Rectal smooth muscle tissue (tissue), 1 donor: ENCODE data around the gene SEL1L3.
"Not testable (repeated sequence)": the region's sequence is repeated elsewhere in the genome, so short reads cannot be mapped to it uniquely, and the experiment has no call there.

Experiments
- H3K27ac ChIP-seq: one replicate; pipeline ENCODE4 v1.7.0; 2013; ENCODE audit warnings: low read depth, low read length, inconsistent platforms
- H3K27me3 ChIP-seq: one replicate; pipeline ENCODE4 v1.7.0; 2013; ENCODE audit warnings: low read length; ENCODE audit not compliant: control insufficient read depth, insufficient read depth
- H3K36me3 ChIP-seq: one replicate; pipeline ENCODE4 v1.7.0; 2013; ENCODE audit warnings: low read length; ENCODE audit not compliant: control insufficient read depth, insufficient read depth
- H3K4me1 ChIP-seq: one replicate; pipeline ENCODE4 v1.7.0; 2013; ENCODE audit warnings: low read length; ENCODE audit not compliant: control insufficient read depth, insufficient read depth
- H3K4me3 ChIP-seq: one replicate; pipeline ENCODE4 v1.7.0; 2013; ENCODE audit warnings: low read length
- H3K9ac ChIP-seq: one replicate; pipeline ENCODE4 v1.7.0; 2013; ENCODE audit warnings: low read length

SEL1L3 gene

GRCh38 chr4:25875281-25875745 lies 12.5 kb upstream of the SEL1L3 start:
- Histone ChIP-seq H3K4me3 (no peak overlapping the region), H3K27me3 (no peaks in the 10 kb centered on the region), H3K36me3 (no peaks in the 10 kb centered on the region), H3K9ac (no peak overlapping the region), H3K4me1 (no peaks in the 10 kb centered on the region), H3K27ac (no peak overlapping the region)

GRCh38 chr4:25874655-25875054 lies 11.9 kb upstream of the SEL1L3 start:
- Histone ChIP-seq H3K9ac (no peak overlapping the region), H3K4me1 (no peaks in the 10 kb centered on the region), H3K4me3 (no peak overlapping the region), H3K27ac (no peak overlapping the region), H3K27me3 (no peaks in the 10 kb centered on the region), H3K36me3 (no peaks in the 10 kb centered on the region)

GRCh38 chr4:25873632-25874129 lies 10.9 kb upstream of the SEL1L3 start:
- Histone ChIP-seq H3K27ac (no peak overlapping the region), H3K4me1 (no peaks in the 10 kb centered on the region), H3K36me3 (no peaks in the 10 kb centered on the region), H3K9ac (no peak overlapping the region), H3K27me3 (no peaks in the 10 kb centered on the region), H3K4me3 (no peak overlapping the region)

GRCh38 chr4:25872851-25873631 lies 10.3 kb upstream of the SEL1L3 start:
- Histone ChIP-seq H3K36me3 (no peaks in the 10 kb centered on the region), H3K27ac (no peak overlapping the region)

GRCh38 chr4:25870081-25870480 lies 7.3 kb upstream of the SEL1L3 start:
- Histone ChIP-seq H3K9ac (no peak overlapping the region), H3K4me1 (no peaks in the 10 kb centered on the region), H3K36me3 (no peaks in the 10 kb centered on the region), H3K27me3 (no peaks in the 10 kb centered on the region), H3K27ac (no peak overlapping the region), H3K4me3 (no peak overlapping the region)

More at GRCh38 chr4:25872851-25873631, 10.3 kb upstream of the SEL1L3 start:
- H3K27me3 ChIP-seq: no peaks in the 10 kb centered on the region
- no peak overlapping the region for H3K4me3 ChIP-seq
- no peak overlapping the region for H3K9ac ChIP-seq
- H3K4me1 ChIP-seq: no peaks in the 10 kb centered on the region

GRCh38 chr4:25867781-25868294 lies 5.0 kb upstream of the SEL1L3 start:
- Histone ChIP-seq H3K9ac (no peak overlapping the region), H3K36me3 (no peaks in the 10 kb centered on the region), H3K4me1 (no peaks in the 10 kb centered on the region), H3K27ac (no peak overlapping the region), H3K27me3 (no peaks in the 10 kb centered on the region), H3K4me3 (no peak overlapping the region)

GRCh38 chr4:25866401-25866800 lies 3.6 kb upstream of the SEL1L3 start:
- H3K4me3 ChIP-seq, H3K27me3 ChIP-seq, H3K4me1 ChIP-seq, H3K36me3 ChIP-seq, H3K27ac ChIP-seq, H3K9ac ChIP-seq: not testable (repeated sequence)

- Histone ChIP-seq H3K27ac (no peak overlapping the region), H3K9ac (no peak overlapping the region), H3K4me3 (no peak overlapping the region), H3K27me3 (no peaks in the 10 kb centered on the region), H3K4me1 (peaks cover 2% of the 10 kb centered on the region), H3K36me3 (no peaks in the 10 kb centered on the region)
Measured at GRCh38 chr4:25865586-25865985, 2.8 kb upstream of the SEL1L3 start.

- no peaks in the 10 kb centered on the region for H3K36me3 ChIP-seq
- peak overlapping the region; percentile 65 for H3K4me3 ChIP-seq
- H3K27me3 ChIP-seq: no peaks in the 10 kb centered on the region
- no peak overlapping the region for H3K27ac ChIP-seq
- peaks cover 2% of the 10 kb centered on the region for H3K4me1 ChIP-seq
- H3K9ac ChIP-seq: no peak overlapping the region
Measured at GRCh38 chr4:25863831-25864418, 1.1 kb upstream of the SEL1L3 start.

- no peak overlapping the region for H3K27ac ChIP-seq
- no peak overlapping the region for H3K9ac ChIP-seq
- H3K27me3 ChIP-seq: no peaks in the 10 kb centered on the region
Measured at GRCh38 chr4:25863347-25863784, 578 bp upstream of the SEL1L3 start.

GRCh38 chr4:25861951-25862410 lies 807 bp downstream of the SEL1L3 start:
- no peak overlapping the region for H3K27ac ChIP-seq
- H3K9ac ChIP-seq: peak overlapping the region; percentile 35
- H3K4me1 ChIP-seq: peaks cover 2% of the 10 kb centered on the region

More at GRCh38 chr4:25863347-25863784, 578 bp upstream of the SEL1L3 start:
- Histone ChIP-seq H3K36me3 (no peaks in the 10 kb centered on the region), H3K4me1 (peaks cover 2% of the 10 kb centered on the region), H3K4me3 (peak overlapping the region; percentile 65)

GRCh38 chr4:25861280-25861950 lies 1.4 kb downstream of the SEL1L3 start:
- Histone ChIP-seq H3K27me3 (no peaks in the 10 kb centered on the region), H3K36me3 (no peaks in the 10 kb centered on the region), H3K27ac (no peak overlapping the region), H3K9ac (no peak overlapping the region), H3K4me3 (peak overlapping the region; percentile 55), H3K4me1 (peaks cover 2% of the 10 kb centered on the region)

More at GRCh38 chr4:25861951-25862410, 807 bp downstream of the SEL1L3 start:
- Histone ChIP-seq H3K4me3 (peak overlapping the region; percentile 55), H3K36me3 (no peaks in the 10 kb centered on the region), H3K27me3 (no peaks in the 10 kb centered on the region)
